ENCODE measurements around the gene TIMELESS. TPM values are rescaled to one million over a fixed set of nuclear protein-coding genes. Genes with fewer than 3 reads are reported as not detected.
A peak's percentile ranks its signal among the peaks of the same experiment; 100 is the strongest.

The TIMELESS gene
- total and polyA plus RNA-seq, 9 of the 15 experiments (the other 6 are each of a cell fraction or from before 2014, with no cell fraction given) = 11.9 to 59.2 (median 35.8) TPM

DNA sequence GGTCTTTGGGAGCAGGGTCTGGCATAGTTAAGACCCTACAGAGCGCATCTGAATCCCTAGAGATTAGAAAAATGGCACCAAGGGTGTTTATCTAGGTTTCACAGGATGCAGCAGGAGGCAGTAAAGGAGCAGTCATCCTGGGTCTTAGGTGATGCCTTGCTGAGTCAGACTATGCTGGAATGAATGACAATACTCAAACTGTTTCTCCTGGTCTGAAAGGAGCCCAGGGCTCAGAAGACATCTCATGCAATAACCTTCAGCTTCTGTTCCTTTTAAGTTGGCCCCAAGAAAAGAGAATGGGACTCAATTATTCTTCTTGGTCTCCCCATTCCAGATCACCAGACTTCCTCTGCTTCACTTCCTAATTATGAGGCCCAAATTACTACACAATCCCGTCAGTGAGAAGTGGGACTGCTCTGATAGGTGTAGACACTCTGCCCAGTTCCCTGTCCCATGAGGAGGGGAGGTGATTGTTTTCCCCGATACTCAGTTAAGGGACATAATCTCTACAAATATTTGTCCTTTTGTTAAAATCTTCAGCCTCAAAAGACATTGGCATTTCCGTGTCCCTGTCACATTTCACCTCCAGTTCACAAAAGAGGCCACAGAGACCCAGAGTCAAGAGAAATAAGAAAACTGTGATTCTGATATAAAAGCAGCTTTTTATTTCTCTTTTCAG lies 71.8 kb downstream of the TIMELESS start (continued):
- TF ChIP-seq, protein P1, sequence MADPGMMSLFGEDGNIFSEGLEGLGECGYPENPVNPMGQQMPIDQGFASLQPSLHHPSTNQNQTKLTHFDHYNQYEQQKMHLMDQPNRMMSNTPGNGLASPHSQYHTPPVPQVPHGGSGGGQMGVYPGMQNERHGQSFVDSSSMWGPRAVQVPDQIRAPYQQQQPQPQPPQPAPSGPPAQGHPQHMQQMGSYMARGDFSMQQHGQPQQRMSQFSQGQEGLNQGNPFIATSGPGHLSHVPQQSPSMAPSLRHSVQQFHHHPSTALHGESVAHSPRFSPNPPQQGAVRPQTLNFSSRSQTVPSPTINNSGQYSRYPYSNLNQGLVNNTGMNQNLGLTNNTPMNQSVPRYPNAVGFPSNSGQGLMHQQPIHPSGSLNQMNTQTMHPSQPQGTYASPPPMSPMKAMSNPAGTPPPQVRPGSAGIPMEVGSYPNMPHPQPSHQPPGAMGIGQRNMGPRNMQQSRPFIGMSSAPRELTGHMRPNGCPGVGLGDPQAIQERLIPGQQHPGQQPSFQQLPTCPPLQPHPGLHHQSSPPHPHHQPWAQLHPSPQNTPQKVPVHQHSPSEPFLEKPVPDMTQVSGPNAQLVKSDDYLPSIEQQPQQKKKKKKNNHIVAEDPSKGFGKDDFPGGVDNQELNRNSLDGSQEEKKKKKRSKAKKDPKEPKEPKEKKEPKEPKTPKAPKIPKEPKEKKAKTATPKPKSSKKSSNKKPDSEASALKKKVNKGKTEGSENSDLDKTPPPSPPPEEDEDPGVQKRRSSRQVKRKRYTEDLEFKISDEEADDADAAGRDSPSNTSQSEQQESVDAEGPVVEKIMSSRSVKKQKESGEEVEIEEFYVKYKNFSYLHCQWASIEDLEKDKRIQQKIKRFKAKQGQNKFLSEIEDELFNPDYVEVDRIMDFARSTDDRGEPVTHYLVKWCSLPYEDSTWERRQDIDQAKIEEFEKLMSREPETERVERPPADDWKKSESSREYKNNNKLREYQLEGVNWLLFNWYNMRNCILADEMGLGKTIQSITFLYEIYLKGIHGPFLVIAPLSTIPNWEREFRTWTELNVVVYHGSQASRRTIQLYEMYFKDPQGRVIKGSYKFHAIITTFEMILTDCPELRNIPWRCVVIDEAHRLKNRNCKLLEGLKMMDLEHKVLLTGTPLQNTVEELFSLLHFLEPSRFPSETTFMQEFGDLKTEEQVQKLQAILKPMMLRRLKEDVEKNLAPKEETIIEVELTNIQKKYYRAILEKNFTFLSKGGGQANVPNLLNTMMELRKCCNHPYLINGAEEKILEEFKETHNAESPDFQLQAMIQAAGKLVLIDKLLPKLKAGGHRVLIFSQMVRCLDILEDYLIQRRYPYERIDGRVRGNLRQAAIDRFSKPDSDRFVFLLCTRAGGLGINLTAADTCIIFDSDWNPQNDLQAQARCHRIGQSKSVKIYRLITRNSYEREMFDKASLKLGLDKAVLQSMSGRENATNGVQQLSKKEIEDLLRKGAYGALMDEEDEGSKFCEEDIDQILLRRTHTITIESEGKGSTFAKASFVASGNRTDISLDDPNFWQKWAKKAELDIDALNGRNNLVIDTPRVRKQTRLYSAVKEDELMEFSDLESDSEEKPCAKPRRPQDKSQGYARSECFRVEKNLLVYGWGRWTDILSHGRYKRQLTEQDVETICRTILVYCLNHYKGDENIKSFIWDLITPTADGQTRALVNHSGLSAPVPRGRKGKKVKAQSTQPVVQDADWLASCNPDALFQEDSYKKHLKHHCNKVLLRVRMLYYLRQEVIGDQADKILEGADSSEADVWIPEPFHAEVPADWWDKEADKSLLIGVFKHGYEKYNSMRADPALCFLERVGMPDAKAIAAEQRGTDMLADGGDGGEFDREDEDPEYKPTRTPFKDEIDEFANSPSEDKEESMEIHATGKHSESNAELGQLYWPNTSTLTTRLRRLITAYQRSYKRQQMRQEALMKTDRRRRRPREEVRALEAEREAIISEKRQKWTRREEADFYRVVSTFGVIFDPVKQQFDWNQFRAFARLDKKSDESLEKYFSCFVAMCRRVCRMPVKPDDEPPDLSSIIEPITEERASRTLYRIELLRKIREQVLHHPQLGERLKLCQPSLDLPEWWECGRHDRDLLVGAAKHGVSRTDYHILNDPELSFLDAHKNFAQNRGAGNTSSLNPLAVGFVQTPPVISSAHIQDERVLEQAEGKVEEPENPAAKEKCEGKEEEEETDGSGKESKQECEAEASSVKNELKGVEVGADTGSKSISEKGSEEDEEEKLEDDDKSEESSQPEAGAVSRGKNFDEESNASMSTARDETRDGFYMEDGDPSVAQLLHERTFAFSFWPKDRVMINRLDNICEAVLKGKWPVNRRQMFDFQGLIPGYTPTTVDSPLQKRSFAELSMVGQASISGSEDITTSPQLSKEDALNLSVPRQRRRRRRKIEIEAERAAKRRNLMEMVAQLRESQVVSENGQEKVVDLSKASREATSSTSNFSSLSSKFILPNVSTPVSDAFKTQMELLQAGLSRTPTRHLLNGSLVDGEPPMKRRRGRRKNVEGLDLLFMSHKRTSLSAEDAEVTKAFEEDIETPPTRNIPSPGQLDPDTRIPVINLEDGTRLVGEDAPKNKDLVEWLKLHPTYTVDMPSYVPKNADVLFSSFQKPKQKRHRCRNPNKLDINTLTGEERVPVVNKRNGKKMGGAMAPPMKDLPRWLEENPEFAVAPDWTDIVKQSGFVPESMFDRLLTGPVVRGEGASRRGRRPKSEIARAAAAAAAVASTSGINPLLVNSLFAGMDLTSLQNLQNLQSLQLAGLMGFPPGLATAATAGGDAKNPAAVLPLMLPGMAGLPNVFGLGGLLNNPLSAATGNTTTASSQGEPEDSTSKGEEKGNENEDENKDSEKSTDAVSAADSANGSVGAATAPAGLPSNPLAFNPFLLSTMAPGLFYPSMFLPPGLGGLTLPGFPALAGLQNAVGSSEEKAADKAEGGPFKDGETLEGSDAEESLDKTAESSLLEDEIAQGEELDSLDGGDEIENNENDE (IDR thresholded peaks at IDR 0.05; ENCODE audit: low read depth, low read length) = no peak
- TF ChIP-seq FOSL1 (tag; conservative IDR thresholded peaks at IDR 0.05) (peak; percentile 88), CGGBP1 (CRISPR knock-in tag; IDR thresholded peaks at IDR 0.05) (no peak), CAMTA2 (CRISPR knock-in tag; conservative IDR thresholded peaks at IDR 0.05) (no peak), HNRNPH1 (optimal IDR thresholded peaks at IDR 0.05; ENCODE audit: low read depth, low read length) (no peak), MAFG (tag; conservative IDR thresholded peaks at IDR 0.05) (peak; percentile 92), TAF15 (IDR thresholded peaks at IDR 0.05; ENCODE audit: low read depth, low read length) (no peak), ZNF24 (IDR thresholded peaks at IDR 0.05) (peak; percentile 84), DNMT1 (IDR thresholded peaks at IDR 0.05) (no peak), YBX1 (IDR thresholded peaks at IDR 0.05) (no peak), RAD51 (IDR thresholded peaks at IDR 0.05; ENCODE audit: borderline replicate concordance, low read depth) (no peak), TRIM24 (IDR thresholded peaks at IDR 0.05) (peak; percentile 53 to 71; a peak in 2 of 4 replicates), POLR3G (IDR thresholded peaks at IDR 0.05; ENCODE audit: extremely low read depth, insufficient read length, insufficient replicate concordance) (no peak), ILF3 (IDR thresholded peaks at IDR 0.05; ENCODE audit: borderline replicate concordance) (no peak)
- TF ChIP-seq, protein P2, sequence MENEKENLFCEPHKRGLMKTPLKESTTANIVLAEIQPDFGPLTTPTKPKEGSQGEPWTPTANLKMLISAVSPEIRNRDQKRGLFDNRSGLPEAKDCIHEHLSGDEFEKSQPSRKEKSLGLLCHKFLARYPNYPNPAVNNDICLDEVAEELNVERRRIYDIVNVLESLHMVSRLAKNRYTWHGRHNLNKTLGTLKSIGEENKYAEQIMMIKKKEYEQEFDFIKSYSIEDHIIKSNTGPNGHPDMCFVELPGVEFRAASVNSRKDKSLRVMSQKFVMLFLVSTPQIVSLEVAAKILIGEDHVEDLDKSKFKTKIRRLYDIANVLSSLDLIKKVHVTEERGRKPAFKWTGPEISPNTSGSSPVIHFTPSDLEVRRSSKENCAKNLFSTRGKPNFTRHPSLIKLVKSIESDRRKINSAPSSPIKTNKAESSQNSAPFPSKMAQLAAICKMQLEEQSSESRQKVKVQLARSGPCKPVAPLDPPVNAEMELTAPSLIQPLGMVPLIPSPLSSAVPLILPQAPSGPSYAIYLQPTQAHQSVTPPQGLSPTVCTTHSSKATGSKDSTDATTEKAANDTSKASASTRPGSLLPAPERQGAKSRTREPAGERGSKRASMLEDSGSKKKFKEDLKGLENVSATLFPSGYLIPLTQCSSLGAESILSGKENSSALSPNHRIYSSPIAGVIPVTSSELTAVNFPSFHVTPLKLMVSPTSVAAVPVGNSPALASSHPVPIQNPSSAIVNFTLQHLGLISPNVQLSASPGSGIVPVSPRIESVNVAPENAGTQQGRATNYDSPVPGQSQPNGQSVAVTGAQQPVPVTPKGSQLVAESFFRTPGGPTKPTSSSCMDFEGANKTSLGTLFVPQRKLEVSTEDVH (IDR thresholded peaks at IDR 0.05; ENCODE audit: low read depth, partially characterized antibody) = no peak
